ENCODE measurements around the gene EIPR1. TPM values are rescaled to one million over a fixed set of nuclear protein-coding genes. Genes with fewer than 3 reads are reported as not detected.

The EIPR1 gene
- total RNA-seq, 2 donors from 2014 or later: 13.5 TPM

DNA sequence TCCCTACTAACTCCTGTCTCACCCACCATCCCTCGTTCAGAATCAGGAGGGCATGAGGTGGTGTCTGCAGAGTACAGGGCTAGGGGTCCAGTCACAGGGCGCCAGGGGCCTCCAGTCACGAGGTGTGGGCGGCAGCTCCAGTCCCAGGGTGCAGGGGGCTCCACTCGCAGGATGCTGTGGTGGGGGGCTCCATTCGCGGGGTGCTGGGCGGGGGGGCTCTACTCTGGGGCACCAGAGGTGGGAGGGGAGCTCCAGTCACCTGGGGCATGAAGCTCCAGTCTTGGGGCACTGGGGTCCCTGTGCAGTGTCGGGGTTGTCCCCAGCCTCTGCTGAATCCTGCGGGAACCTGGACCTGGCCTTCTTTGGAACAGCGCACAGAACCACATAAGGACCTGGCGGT is 66.0 kb downstream of the EIPR1 start:
- peaks cover 6% of the 10 kb centered on the region for H3K4me1 ChIP-seq
- DNase-seq (no peak), ATAC-seq (no peak)
- TF ChIP-seq, protein P1, sequence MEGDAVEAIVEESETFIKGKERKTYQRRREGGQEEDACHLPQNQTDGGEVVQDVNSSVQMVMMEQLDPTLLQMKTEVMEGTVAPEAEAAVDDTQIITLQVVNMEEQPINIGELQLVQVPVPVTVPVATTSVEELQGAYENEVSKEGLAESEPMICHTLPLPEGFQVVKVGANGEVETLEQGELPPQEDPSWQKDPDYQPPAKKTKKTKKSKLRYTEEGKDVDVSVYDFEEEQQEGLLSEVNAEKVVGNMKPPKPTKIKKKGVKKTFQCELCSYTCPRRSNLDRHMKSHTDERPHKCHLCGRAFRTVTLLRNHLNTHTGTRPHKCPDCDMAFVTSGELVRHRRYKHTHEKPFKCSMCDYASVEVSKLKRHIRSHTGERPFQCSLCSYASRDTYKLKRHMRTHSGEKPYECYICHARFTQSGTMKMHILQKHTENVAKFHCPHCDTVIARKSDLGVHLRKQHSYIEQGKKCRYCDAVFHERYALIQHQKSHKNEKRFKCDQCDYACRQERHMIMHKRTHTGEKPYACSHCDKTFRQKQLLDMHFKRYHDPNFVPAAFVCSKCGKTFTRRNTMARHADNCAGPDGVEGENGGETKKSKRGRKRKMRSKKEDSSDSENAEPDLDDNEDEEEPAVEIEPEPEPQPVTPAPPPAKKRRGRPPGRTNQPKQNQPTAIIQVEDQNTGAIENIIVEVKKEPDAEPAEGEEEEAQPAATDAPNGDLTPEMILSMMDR (IDR thresholded peaks at IDR 0.05): no peak
- TF ChIP-seq POLR2A (IDR thresholded peaks at IDR 0.05): no peak
- no peaks in the 10 kb centered on the region for H3K9me3 ChIP-seq
- no peaks in the 10 kb centered on the region for H3K36me3 ChIP-seq (replicated peaks in 1 of 2; ENCODE audit: insufficient read depth in 1 of 2, low read depth in 2 of 2)
- H3K27me3 ChIP-seq: no peaks in the 10 kb centered on the region
- no peak overlapping the region for H3K4me3 ChIP-seq
- WGBS, 2 donors: 93 to 95% methylated on average over 4 to 12 of the region's 12 CpGs
- intact Hi-C loops (cut with DNase I): no loop called here
- H3K27ac ChIP-seq: no peak overlapping the region

DNA sequence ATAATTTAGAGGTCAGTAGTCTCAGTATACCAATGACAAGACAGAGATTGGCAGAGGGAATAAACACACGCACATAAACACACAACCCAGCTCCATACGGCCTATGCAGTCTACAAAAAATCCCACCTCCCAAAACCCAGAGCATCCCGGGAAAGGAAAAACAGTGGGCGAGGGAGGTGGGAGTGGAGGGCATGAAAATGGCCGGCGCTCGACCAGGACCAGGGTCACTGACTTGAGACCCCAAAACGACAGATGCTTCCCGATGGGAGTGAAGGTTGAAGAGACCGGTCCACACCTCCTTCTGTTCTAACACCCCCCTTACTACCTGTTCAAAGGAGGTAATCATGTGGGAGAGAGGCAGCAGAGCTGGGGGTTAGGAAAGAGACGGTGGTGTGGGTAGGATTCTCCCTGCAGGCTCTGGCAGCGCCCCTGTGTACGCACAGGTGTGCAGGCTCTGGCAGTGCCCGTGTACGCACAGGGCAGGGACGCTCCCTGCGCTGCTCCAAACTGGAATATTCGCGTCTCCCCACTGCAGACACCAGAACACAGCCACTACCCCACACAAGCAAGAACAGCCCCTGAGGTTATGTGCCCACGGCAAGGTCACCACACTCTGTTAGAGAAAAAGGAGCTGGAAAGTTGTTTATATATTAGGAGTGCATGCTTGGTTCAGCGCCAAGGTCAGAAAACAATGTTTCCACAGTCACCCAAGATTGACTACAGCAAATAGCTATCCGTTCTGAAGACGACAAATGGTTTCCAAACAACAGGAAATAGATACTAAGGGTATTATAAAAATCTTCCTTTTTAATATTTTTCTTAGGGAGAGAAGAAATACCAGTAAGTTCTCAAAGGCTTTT is 67.9 kb downstream of the EIPR1 start:
- Histone ChIP-seq H3K9me3 (no peaks in the 10 kb centered on the region), H3K36me3 (replicated peaks in 1 of 2; ENCODE audit: insufficient read depth in 1 of 2, low read depth in 2 of 2) (no peaks in the 10 kb centered on the region), H3K4me1 (peaks cover 6% of the 10 kb centered on the region), H3K27me3 (no peaks in the 10 kb centered on the region), H3K27ac (no peak overlapping the region), H3K4me3 (no peak overlapping the region)
- intact Hi-C loops (cut with DNase I): no loop called here
- TF ChIP-seq POLR2A (IDR thresholded peaks at IDR 0.05): no peak
- TF ChIP-seq, protein P1 (IDR thresholded peaks at IDR 0.05): no peak
- DNase-seq: no peak
- ATAC-seq: no peak
- WGBS, 2 donors: 59 to 73% methylated on average over 21 to 23 of the region's 23 CpGs

GRCh38 chr2:3307901-3308300 is 69.7 kb downstream of the EIPR1 start:
- Histone ChIP-seq H3K27me3 (no peaks in the 10 kb centered on the region), H3K27ac (no peak overlapping the region), H3K36me3 (replicated peaks in 1 of 2; ENCODE audit: insufficient read depth in 1 of 2, low read depth in 2 of 2) (no peaks in the 10 kb centered on the region), H3K9me3 (no peaks in the 10 kb centered on the region), H3K4me1 (peaks cover 11% of the 10 kb centered on the region), H3K4me3 (no peak overlapping the region)
- intact Hi-C loops (cut with DNase I): no loop called here
- DNase-seq: no peak
- WGBS, 2 donors: 92 to 93% methylated on average over 9 of the region's 9 CpGs
- no peak for ATAC-seq
- no peak for TF ChIP-seq POLR2A (IDR thresholded peaks at IDR 0.05)
- TF ChIP-seq, protein P1 (IDR thresholded peaks at IDR 0.05): no peak

DNA sequence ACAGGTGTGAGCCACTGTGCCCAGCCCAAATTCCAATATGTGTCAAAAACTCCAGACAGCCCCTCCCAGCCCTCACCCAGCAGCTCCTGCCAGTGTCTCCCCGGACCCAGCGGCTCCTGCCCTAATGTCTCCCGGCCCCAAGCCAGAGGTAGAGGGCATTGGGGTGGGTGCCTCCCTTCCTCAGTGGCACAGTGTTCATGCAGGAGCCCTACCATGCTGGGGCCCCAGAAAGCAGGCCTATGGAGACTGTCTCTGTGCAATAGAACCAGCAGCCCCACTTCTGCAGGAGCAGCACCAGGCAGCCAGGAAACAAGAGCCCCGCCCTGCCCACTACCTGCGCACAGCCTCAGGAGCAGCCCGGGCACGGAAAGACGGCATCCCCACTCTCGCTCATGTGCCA is 70.4 kb downstream of the EIPR1 start:
- DNase-seq (no peak), ATAC-seq (no peak)
- TF ChIP-seq POLR2A (IDR thresholded peaks at IDR 0.05): no peak
- TF ChIP-seq, protein P1 (IDR thresholded peaks at IDR 0.05): no peak
- Histone ChIP-seq H3K9me3 (no peaks in the 10 kb centered on the region), H3K27ac (no peak overlapping the region), H3K36me3 (replicated peaks in 1 of 2; ENCODE audit: insufficient read depth in 1 of 2, low read depth in 2 of 2) (no peaks in the 10 kb centered on the region), H3K4me3 (no peak overlapping the region), H3K27me3 (no peaks in the 10 kb centered on the region), H3K4me1 (peaks cover 11% of the 10 kb centered on the region)
- intact Hi-C loops (cut with DNase I): no loop called here
- WGBS, 2 donors: 93 to 100% methylated on average over 3 to 9 of the region's 9 CpGs

GRCh38 chr2:3305952-3306351 is 71.7 kb downstream of the EIPR1 start:
- Histone ChIP-seq H3K27me3 (no peaks in the 10 kb centered on the region), H3K27ac (no peak overlapping the region), H3K9me3 (no peaks in the 10 kb centered on the region), H3K4me1 (peaks cover 11% of the 10 kb centered on the region), H3K36me3 (replicated peaks in 1 of 2; ENCODE audit: insufficient read depth in 1 of 2, low read depth in 2 of 2) (no peaks in the 10 kb centered on the region), H3K4me3 (no peak overlapping the region)
- WGBS, 2 donors: 80 to 86% methylated on average over 11 to 12 of the region's 12 CpGs
- ATAC-seq: no peak
- no peak for DNase-seq
- intact Hi-C loops (cut with DNase I): no loop called here
- no peak for TF ChIP-seq POLR2A (IDR thresholded peaks at IDR 0.05)
- TF ChIP-seq, protein P1 (IDR thresholded peaks at IDR 0.05): no peak
